NCI-H187 (cell line): ENCODE measurements around the gene SDK1.

Source experiments
- DNase-seq, 2 experiments: peaks; one replicate each; lab custom pipeline; 2025; lab: John Stamatoyannopoulos, UW

The SDK1 gene

GRCh38 chr7:3887096-3887690 is 586.1 kb downstream of the SDK1 start:
- DNase-seq, result no peak

DNA sequence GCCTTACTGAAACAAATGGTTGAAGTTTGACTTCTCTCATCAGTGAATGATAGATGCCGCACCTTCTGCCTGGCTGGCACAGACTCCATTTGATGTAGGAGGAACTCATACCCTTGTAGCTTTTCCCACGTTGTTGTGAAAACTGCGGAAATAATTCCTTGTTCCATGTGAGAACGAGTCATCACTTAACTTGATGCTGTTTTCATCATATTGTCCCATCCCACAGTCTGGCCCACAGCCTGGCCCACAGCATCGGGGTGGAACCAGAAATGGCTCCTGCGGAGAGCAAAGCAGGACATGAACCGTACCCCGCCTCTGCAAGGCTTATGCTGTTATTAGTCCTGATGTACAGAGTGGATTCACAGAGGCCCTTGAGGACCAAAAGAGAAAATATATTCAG is 587.0 kb downstream of the SDK1 start:
- DNase-seq, result no peak

DNA sequence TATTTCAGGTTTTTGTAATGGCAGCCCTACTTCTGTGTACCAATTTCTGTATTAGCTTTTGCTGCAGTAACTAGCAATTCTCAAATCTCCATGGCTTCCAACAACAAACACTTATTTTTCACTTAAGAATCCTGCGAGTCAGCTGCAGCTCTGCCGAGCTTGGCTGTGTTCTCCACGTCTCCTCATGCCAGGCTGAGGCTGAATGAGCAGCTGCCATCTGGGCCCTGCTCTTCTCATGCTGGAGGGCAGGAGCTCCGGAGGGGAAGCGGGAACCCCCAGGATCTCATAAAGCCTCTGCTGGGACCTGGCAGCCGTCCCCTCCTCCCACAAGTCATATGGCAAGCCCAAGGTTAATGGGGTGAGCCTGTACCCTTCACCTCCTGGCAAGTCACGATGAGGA is 591.1 kb downstream of the SDK1 start:
- no peak for DNase-seq

GRCh38 chr7:3892686-3893085 is 591.6 kb downstream of the SDK1 start:
- DNase-seq, result no peak

- no peak for DNase-seq
These were observed 592.2 kb downstream of the SDK1 start for GRCh38 chr7:3893151-3893788.

DNA sequence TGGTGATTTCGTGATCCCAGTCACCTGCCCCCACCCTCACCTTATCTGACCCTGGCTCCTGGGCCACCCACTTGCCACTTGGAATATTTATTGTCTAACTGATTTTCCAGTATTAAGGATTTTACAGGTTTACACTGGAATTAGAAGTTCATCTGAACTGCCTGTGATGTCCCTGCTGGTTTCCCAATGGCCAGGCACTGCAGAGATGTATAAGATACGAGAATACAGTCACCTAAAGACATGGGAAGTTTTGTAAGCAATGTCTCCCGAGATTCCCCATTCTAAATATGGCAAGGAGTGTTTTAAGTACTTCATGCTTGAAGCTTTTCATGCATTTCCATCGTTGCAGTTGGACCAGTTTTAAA is 592.7 kb downstream of the SDK1 start:
- DNase-seq, result no peak

DNA sequence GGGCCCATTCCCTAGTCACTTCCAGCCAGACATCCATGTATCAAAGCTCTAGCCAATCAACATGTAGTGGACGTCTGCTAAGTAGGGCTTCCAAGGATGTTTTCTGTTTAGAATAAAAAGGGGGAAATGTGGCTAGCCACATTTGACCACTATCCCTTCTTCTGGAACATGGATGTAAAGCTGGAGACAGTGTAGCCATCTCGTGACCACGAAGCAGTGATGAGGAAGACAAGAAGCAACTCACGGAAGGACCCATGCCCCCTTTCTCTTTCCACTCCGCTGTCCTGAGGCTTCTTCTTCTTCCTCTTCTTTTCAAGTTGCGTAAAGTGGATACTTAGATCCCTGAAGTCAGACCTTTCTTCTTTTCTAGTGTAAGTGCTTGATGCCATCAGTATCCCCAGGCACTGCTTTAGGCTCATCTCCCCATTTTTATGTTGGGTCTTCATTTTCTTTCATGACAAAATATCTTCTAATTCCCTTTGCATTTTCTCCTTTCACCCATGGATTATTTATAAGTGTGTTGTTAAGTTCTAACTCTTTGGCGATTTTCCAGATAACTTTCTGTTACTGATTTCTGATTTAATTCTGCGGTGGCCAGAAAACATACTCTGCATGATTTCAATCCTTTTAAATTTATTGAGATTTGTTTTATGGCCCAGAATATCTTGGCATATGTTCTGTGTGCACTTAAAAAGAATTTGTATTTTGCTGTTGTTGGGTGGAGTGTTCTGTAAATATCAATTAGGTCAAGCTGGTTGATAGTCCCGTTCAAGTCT is 594.5 kb downstream of the SDK1 start:
- DNase-seq, result no peak

DNA sequence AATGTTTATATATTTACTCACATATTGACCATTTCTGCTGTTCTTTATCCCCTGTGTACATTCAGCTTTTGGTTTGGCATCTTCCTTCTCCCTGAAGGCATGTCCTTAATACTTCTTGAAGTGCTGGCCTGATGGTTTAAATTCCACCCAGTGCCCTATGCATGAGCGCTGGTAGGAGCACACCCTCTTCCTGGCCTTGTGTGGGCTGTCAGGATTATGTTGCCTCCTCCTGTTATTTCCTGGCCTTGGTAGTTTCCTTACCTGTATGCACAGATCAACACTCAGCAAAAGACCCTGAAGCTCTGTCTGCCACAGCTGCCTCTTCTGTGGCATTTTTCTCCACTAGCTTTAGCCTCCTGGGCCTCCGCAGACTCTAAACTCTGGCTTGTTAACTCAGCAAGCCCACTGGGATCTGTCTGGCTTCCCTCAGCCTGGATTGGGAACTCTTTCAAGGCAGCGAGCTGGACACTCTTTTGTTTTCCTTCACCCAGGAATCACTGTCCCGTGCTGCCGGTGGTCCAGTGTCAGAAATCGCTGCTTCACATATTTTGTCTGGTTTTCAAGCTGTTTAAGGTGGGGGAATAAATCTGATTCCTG is 595.2 kb downstream of the SDK1 start:
- DNase-seq, result no peak

GRCh38 chr7:3897430-3898372 is 596.6 kb downstream of the SDK1 start:
- peak in 1 of 2 experiments; percentile 12 for DNase-seq

GRCh38 chr7:3899559-3899991 is 598.5 kb downstream of the SDK1 start:
- DNase-seq, result no peak

- DNase-seq, result no peak
These were observed 607.1 kb downstream of the SDK1 start for GRCh38 chr7:3908153-3908552.

DNA sequence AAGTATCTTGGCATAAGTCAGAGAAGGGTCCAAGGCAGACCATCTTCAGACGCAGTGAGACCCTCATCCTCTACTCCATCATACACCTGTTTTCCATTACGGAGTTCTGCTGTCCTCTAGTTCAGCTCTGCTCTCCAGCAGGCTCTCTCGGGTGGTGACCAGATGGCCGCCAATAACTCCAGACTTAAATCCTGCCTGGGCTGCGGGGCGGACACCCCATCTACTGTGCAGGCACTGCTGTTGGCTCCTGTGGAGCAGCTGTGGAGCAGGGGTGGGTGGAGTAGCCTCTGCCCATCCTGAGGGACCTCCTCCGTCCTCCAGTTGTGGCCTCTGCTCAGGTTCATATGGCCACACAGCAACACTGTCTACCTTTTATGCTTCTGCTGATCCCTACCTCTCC is 608.1 kb downstream of the SDK1 start:
- no peak for DNase-seq

GRCh38 chr7:3910054-3910453 is 609.0 kb downstream of the SDK1 start:
- no peak for DNase-seq

DNA sequence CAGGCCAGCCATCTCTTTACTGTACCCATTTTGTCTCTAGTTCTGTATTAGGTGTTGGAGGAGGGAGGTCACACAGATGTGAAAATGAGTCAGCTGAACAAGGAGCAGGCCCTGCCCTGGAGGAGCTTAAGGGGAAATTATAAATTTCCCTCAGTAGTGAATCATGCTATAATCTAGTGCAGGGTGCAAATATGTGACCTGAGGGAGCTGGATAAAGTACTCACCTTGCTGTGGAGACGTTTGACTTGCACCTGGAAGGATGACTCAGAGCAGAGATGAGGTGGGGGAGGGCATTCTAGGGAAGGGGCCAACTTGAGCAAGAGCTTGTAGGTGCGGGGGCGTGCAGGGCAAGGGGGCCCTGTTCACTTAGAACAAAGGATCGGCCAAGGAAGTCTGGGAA is 610.6 kb downstream of the SDK1 start:
- no peak for DNase-seq

GRCh38 chr7:3912291-3912690 is 611.2 kb downstream of the SDK1 start:
- no peak for DNase-seq

GRCh38 chr7:3914051-3914775 is 613.2 kb downstream of the SDK1 start:
- no peak for DNase-seq

DNA sequence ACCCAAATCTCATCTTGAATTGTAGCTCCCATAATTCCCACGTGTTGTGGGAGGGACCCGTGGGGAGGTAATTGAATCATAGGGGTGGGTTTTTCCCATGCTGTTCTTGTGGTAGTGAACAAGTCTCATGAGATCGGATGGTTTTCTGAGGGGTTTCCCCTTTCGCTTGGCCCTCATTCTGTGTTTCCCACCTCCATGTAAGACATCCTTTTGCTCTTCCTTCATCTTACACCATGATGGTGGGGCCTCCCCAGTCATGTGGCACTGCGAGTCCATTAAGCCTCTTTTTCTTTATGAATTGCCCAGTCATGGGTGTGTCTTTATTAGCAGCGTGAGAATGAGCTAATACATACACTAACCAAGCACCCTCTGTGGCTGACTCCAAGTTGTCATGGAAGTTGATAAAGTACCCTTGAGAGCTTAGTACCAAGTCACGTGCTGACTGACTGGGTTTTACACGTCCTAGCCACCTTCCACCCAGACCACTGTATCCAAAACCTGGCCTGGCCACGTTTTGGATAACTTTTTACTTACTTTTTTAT is 614.4 kb downstream of the SDK1 start:
- no peak for DNase-seq

- DNase-seq, result no peak
These were observed 615.1 kb downstream of the SDK1 start for GRCh38 chr7:3916146-3916545.

DNA sequence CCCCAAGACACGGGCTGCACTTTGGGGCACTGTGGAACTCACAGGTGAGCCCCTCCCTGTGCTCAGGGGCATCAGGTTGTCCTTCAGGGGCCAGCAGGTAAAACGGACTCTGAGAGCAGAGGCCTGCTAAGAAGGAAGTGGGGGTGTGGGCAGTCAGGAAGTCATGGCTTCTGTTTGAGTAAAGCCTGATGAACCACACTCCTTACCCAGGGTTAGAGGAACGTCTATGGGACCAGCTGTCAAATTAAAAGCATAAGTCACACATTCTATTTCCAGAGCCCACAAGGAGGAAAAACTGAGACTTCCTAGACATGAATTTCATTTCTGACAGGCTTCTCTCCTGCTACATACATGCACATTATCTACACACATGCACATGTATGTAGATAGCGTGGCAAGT is 616.4 kb downstream of the SDK1 start:
- no peak for DNase-seq

GRCh38 chr7:3918576-3918975 is 617.5 kb downstream of the SDK1 start:
- DNase-seq, result no peak

DNA sequence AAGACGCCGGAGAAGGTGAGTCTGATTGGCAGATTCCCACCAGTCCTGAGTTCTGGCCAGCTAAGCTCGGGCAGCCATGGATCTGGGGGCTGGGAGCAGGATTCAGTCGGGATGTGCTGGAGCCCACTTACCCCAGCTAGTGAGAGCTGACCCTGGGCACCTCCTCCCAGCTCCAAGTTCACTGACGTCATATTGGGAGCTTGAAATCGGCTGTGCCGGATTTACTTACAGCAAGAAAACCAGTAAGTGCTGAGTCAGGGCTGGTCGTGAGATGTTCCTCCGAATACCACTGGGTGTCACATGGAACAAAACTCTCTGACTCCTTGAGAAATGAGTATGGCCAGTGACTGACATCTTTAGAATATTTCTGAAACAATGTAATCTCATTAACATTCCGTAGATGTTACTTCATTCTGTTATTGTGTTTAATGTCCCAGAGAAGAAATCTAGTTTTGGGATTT is 621.2 kb downstream of the SDK1 start:
- DNase-seq, result no peak
